D341Med (cell line): ENCODE results near the gene CRCP.
"Not testable (repeated sequence)": the region's sequence is repeated elsewhere in the genome, so short reads cannot be mapped to it uniquely, and the experiment has no call there.

Source experiments
- DNase-seq: peaks from one replicate; pipeline ENCODE4 v3.0.0; 2012; ENCODE audit warnings: low spot score

CRCP gene

GRCh38 chr7:66108410-66108809 lies 6.2 kb upstream of the CRCP start:
- not testable (repeated sequence) for DNase-seq

- DNase-seq: no peak
Measured at GRCh38 chr7:66110856-66111255, 3.8 kb upstream of the CRCP start.

GRCh38 chr7:66116680-66117420 lies 2.2 kb downstream of the CRCP start:
- not testable (repeated sequence) for DNase-seq

GRCh38 chr7:66118603-66119002 lies 4.0 kb downstream of the CRCP start:
- DNase-seq: no peak

- no peak for DNase-seq
Measured at GRCh38 chr7:66119245-66119850, 4.7 kb downstream of the CRCP start.

- DNase-seq: no peak
Measured at GRCh38 chr7:66123175-66123528, 8.5 kb downstream of the CRCP start.

GRCh38 chr7:66124569-66124861 lies 9.9 kb downstream of the CRCP start:
- not testable (repeated sequence) for DNase-seq

- no peak for DNase-seq
Measured at GRCh38 chr7:66125052-66125694, 10.5 kb downstream of the CRCP start.

GRCh38 chr7:66125781-66126352 lies 11.2 kb downstream of the CRCP start:
- DNase-seq: not testable (repeated sequence)

GRCh38 chr7:66127172-66127571 lies 12.5 kb downstream of the CRCP start:
- not testable (repeated sequence) for DNase-seq

- no peak for DNase-seq
Measured at GRCh38 chr7:66138994-66139752, 24.5 kb downstream of the CRCP start.

- DNase-seq: peak; percentile 70
Measured at GRCh38 chr7:66140924-66141323, 26.3 kb downstream of the CRCP start.

- DNase-seq: no peak
Measured at GRCh38 chr7:66142334-66142733, 27.7 kb downstream of the CRCP start.

GRCh38 chr7:66142996-66143395 lies 28.3 kb downstream of the CRCP start:
- DNase-seq: no peak

- no peak for DNase-seq
Measured at GRCh38 chr7:66143876-66144332, 29.3 kb downstream of the CRCP start.

- no peak for DNase-seq
Measured at GRCh38 chr7:66145400-66146104, 30.9 kb downstream of the CRCP start.

- peak; percentile 76 for DNase-seq
Measured at GRCh38 chr7:66146701-66147100, 32.1 kb downstream of the CRCP start.

- not testable (repeated sequence) for DNase-seq
Measured at GRCh38 chr7:66147657-66148056, 33.0 kb downstream of the CRCP start.

- DNase-seq: no peak
Measured at GRCh38 chr7:66150471-66150870, 35.8 kb downstream of the CRCP start.

GRCh38 chr7:66152371-66153191 lies 37.9 kb downstream of the CRCP start:
- DNase-seq: no peak

GRCh38 chr7:66153691-66154090 lies 39.0 kb downstream of the CRCP start:
- no peak for DNase-seq
